GM20000 (cell line): ENCODE data around the gene SMIM24.
"Not testable (repeated sequence)": the region's sequence is repeated elsewhere in the genome, so short reads cannot be mapped to it uniquely, and the experiment has no call there.

Experiments used
- DNase-seq: peaks from one replicate; pipeline ENCODE4 v3.0.0; 2012; ENCODE audit warnings: low spot score
- CTCF ChIP-seq: IDR thresholded peaks from 2 replicates; pipeline ENCODE4 v1.5.1; 2012; ENCODE audit warnings: mild to moderate bottlenecking, control low read depth; ENCODE audit errors: extremely low read depth, missing control alignments

SMIM24 gene

GRCh38 chr19:3440082-3440481 is 40.2 kb downstream of the SMIM24 start:
- peak; percentile 28 for TF ChIP-seq CTCF
- peak; percentile 82 for DNase-seq

GRCh38 chr19:3434630-3435553 is 45.4 kb downstream of the SMIM24 start:
- TF ChIP-seq CTCF, result no peak
- DNase-seq, result peak; percentile 97

GRCh38 chr19:3433805-3434540 is 46.4 kb downstream of the SMIM24 start:
- DNase-seq, result no peak
- TF ChIP-seq CTCF, result no peak

GRCh38 chr19:3433313-3433712 is 47.0 kb downstream of the SMIM24 start:
- no peak for DNase-seq

GRCh38 chr19:3431760-3432397 is 48.4 kb downstream of the SMIM24 start:
- no peak for DNase-seq
- TF ChIP-seq CTCF, result no peak

More at GRCh38 chr19:3433313-3433712, 47.0 kb downstream of the SMIM24 start:
- no peak for TF ChIP-seq CTCF

- DNase-seq, result not testable (repeated sequence)
These were observed 50.0 kb downstream of the SMIM24 start for GRCh38 chr19:3430366-3430680.

- no peak for TF ChIP-seq CTCF
- no peak for DNase-seq
These were observed 53.9 kb downstream of the SMIM24 start for GRCh38 chr19:3426433-3426832.
